Ovary (tissue), 9 donors: Measurements from ENCODE around the gene GUCY1B1. TPM values are rescaled to one million over a fixed set of nuclear protein-coding genes. Genes with fewer than 3 reads are reported as not detected.

Experiments
- DNase-seq, 5 donors: peaks; one replicate each; pipeline ENCODE4 v3.0.0-alpha.2; 2019 to 2020
- H3K27ac ChIP-seq, 2 donors: fragments of 200-600 bp; one replicate each; pipeline versions ENCODE4 v1.5.1 to v1.8.0; 2019 to 2022
- H3K27me3 ChIP-seq: fragments of 200-600 bp; one replicate; pipeline ENCODE4 v1.8.0; 2022
- H3K36me3 ChIP-seq: fragments of 200-600 bp; sonication (generic); one replicate; pipeline ENCODE4 v1.5.1; 2019
- H3K4me1 ChIP-seq: one replicate; pipeline ENCODE4 v1.8.1; 2013; ENCODE audit warnings: mild to moderate bottlenecking, moderate library complexity; ENCODE audit not compliant: insufficient read depth
- H3K4me3 ChIP-seq: fragments of 200-600 bp; sonication (generic); one replicate; pipeline ENCODE4 v1.5.1; 2017
- H3K9me3 ChIP-seq, 2 donors: fragments of 200-600 bp in 1 of 2; sonication (generic) in 1 of 2; one replicate each; pipeline versions ENCODE4 v1.5.1 to v1.8.1; 2013 to 2019; ENCODE audit warnings: mild to moderate bottlenecking in 1 of 2, moderate library complexity in 1 of 2
- CTCF ChIP-seq, 3 donors: fragments of 450-650 bp in 2 of 3; fragments of 200-600 bp in 1 of 3; IDR thresholded peaks; one replicate each; pipeline versions ENCODE4 v1.5.1 to v1.8.0; 2016 to 2022; ENCODE audit warnings: antibody characterized with exemption in 3 of 3, mild to moderate bottlenecking in 1 of 3
- EP300 ChIP-seq: sonication (generic); formaldehyde crosslinking; IDR thresholded peaks from one replicate; pipeline ENCODE4 v1.6.1; 2017; ENCODE audit warnings: antibody characterized with exemption
- POLR2A ChIP-seq: fragments of 450-650 bp; IDR thresholded peaks from one replicate; pipeline ENCODE4 v1.6.1; 2017; ENCODE audit warnings: antibody characterized with exemption, mild to moderate bottlenecking, moderate library complexity
- WGBS, 3 donors: extraction: QIAGEN DNeasy Blood & Tissue Kit in 1 of 3; methylation state at CpG; one replicate each; pipeline versions ENCODE4 v1.1.5 to v1.1.7; 2013 to 2017; 5-methylcytosine and 5-hydroxymethylcytosine counted together
- intact Hi-C, 4 donors: fragments of 100-400 bp; cut with DNase I; formaldehyde crosslinking; loops; one replicate each; pipeline versions ENCODE4 v1.11.0 to v1.15.1; 2022 to 2023
- polyA plus RNA-seq, 2 donors: library from polyadenylated mRNA; stranded (reverse); fragments of 200-250 nt in 1 of 2; fragments of 350-450 nt in 1 of 2; fragmentation: Illumina TruSeq in 1 of 2; extraction: RNeasy Lipid Tissue Mini Kit (QIAGEN cat#74804) in 1 of 2; gene quantifications; one replicate each; pipeline ENCODE4 v1.2.3, GENCODE V29; 2013 to 2014
- total RNA-seq, 7 donors: library from RNA; depleted of rRNA in 2 of 7; stranded (reverse); fragments of >200 nt in 2 of 7; fragmentation: NEBNext Ultra II Directional in 3 of 7; extraction: Animal tissue kit (Norgen Biotek cat#: 25700) in 3 of 7; gene quantifications; one replicate each; pipeline versions ENCODE4 v1.1.0 to v1.2.4, GENCODE V29; 2016 to 2023
- donor health status: DM: no; HTN: no; CAD: no; lungs with moderate emphysema.
- donor health status: DM: no; HTN: no; CAD: no.
- donor health status: Bipolar disorder and iron deficiency.
- donor health status: DM: yes; HTN: yes; CAD: no.
- donor health status: DM: no; HTN: no; CAD: no.
- donor health status: DM: yes; HTN: yes; CAD: no.

Gene GUCY1B1
- total and polyA plus RNA-seq, 9 donors = 3.6 to 17.9 (median 6.2) TPM

GRCh38 chr4:155818639-155819038 is 59.8 kb downstream of the GUCY1B1 start:
- intact Hi-C loops = loop anchor here in 3 of 4 donors (10.0 kb wide), 1 partner anchor 136 kb away; the partner anchor contains the start of gene CTSO (in 3 of the 3)
- H3K4me1 ChIP-seq = peaks cover 3% of the 10 kb centered on the region
- DNase-seq = no peak
- no peaks in the 10 kb centered on the region for H3K9me3 ChIP-seq
- H3K27me3 ChIP-seq = no peaks in the 10 kb centered on the region
- no peak overlapping the region for H3K4me3 ChIP-seq
- no peak for TF ChIP-seq POLR2A
- no peak for TF ChIP-seq CTCF (IDR thresholded peaks at IDR 0.05)
- no peak for TF ChIP-seq EP300
- H3K27ac ChIP-seq = no peak overlapping the region
- 84 to 89% (median 86%) methylated on average over 2 of the region's 2 CpGs for WGBS, 3 donors
- no peaks in the 10 kb centered on the region for H3K36me3 ChIP-seq

- TF ChIP-seq POLR2A (no peak), EP300 (no peak), CTCF (IDR thresholded peaks at IDR 0.05) (no peak)
- 4 to 11% (median 5%) methylated on average over 1 of the region's 1 CpG for WGBS, 3 donors
- DNase-seq = peak; percentile 9 to 58 (median 32)
- Histone ChIP-seq H3K9me3 (no peaks in the 10 kb centered on the region), H3K27ac (no peak overlapping the region), H3K27me3 (no peaks in the 10 kb centered on the region), H3K36me3 (no peaks in the 10 kb centered on the region), H3K4me1 (peaks cover 3% of the 10 kb centered on the region), H3K4me3 (no peak overlapping the region)
- intact Hi-C loops = loop anchor here in 3 of 4 donors (10.0 kb wide), 1 partner anchor 136 kb away; the partner anchor contains the start of gene CTSO (in 3 of the 3)
Observed at GRCh38 chr4:155819066-155819465, 60.2 kb downstream of the GUCY1B1 start.

GRCh38 chr4:155820887-155821518 is 62.2 kb downstream of the GUCY1B1 start:
- no peak for TF ChIP-seq POLR2A
- no peak for TF ChIP-seq CTCF (IDR thresholded peaks at IDR 0.05)
- TF ChIP-seq EP300 = no peak
- no peaks in the 10 kb centered on the region for H3K27me3 ChIP-seq
- no peaks in the 10 kb centered on the region for H3K9me3 ChIP-seq
- 78 to 82% (median 80%) methylated on average over 4 of the region's 4 CpGs for WGBS, 3 donors
- H3K4me3 ChIP-seq = no peak overlapping the region
- peaks cover 3% of the 10 kb centered on the region for H3K4me1 ChIP-seq
- no peak for DNase-seq
- intact Hi-C loops = no loop called here
- H3K36me3 ChIP-seq = no peaks in the 10 kb centered on the region
- H3K27ac ChIP-seq = no peak overlapping the region

GRCh38 chr4:155822572-155822971 is 63.8 kb downstream of the GUCY1B1 start:
- H3K27ac ChIP-seq = no peak overlapping the region
- H3K9me3 ChIP-seq = no peaks in the 10 kb centered on the region
- TF ChIP-seq POLR2A (no peak), CTCF (IDR thresholded peaks at IDR 0.05) (no peak), EP300 (no peak)
- no peak overlapping the region for H3K4me3 ChIP-seq
- no peaks in the 10 kb centered on the region for H3K36me3 ChIP-seq
- intact Hi-C loops = no loop called here
- DNase-seq = no peak
- peaks cover 3% of the 10 kb centered on the region for H3K4me1 ChIP-seq
- 80 to 92% (median 83%) methylated on average over 3 of the region's 3 CpGs for WGBS, 3 donors
- H3K27me3 ChIP-seq = no peaks in the 10 kb centered on the region
